Measurements from ENCODE around the gene DIAPH2. TPM values are rescaled to one million over a fixed set of nuclear protein-coding genes. Genes with fewer than 3 reads are reported as not detected.

The DIAPH2 gene
- total and polyA plus RNA-seq, 5 donors: 3.6 to 12.3 (median 10.9) TPM

DNA sequence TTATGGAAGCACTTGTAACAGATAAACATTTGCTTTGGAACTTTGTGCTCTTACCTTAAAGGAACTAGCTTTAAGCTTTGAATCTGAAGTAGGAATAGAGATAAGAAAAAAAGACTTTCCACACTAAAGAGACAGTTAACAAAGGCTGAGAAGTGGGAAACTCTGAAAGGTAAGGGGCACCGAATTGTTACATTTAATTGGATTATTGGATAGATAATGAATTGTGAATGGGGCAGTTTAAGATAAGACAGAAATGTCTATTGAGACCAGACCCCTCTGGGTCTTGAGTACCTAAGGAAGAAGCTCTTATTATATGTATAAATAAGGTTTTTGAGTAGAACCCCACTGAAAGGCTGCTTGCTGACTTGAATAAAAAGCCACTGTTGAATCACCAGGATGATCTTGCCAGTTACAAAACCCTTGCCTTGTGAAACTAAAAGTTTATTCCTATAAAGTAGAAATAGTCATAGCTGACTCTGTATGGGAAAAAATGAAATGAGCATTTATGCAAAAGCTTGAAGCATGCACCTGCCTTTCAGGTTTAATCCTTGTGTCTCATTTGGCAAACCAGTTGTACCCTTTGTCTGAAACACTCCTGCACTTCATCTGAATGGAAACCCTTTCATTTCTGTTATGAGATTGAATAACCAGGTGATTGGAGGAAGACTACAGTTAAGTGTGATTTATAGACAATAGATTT is 622.3 kb downstream of the DIAPH2 start:
- Histone ChIP-seq H3K27me3 (ENCODE audit: control insufficient read depth, insufficient read depth) (no peaks in the 10 kb centered on the region), H3K27ac (ENCODE audit: low read length) (no peak overlapping the region), H3K9me3 (ENCODE audit: control insufficient read depth, low read length) (no peaks in the 10 kb centered on the region), H3K4me1 (ENCODE audit: control insufficient read depth, insufficient read depth, low read length) (no peaks in the 10 kb centered on the region), H3K4me3 (ENCODE audit: low read length) (no peak overlapping the region)
- WGBS: 74% methylated on average over 1 of the region's 1 CpG
- intact Hi-C loops (cut with DNase I): no loop called here
- ATAC-seq (no peak), DNase-seq (no peak)

DNA sequence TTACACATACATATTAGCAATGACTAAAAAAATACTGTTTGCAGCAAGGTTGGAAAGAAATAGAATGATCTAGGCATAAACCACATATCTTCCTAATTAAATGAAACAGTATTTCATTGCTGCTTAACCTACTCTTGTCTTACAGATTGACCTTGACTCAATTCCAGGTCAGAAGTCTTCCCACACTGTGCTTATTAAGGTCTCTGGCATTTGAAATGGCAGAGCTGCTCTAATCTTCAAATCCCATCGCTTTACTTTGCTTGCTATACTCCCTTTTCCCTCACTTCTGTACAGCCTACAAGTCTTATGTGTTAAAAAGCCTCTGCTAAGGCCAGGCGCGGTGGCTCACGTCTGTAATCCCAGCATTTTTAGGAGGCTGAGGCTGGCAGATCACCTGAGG is 623.5 kb downstream of the DIAPH2 start:
- Histone ChIP-seq H3K27me3 (ENCODE audit: control insufficient read depth, insufficient read depth) (no peaks in the 10 kb centered on the region), H3K9me3 (ENCODE audit: control insufficient read depth, low read length) (no peaks in the 10 kb centered on the region), H3K4me1 (ENCODE audit: control insufficient read depth, insufficient read depth, low read length) (no peaks in the 10 kb centered on the region), H3K4me3 (ENCODE audit: low read length) (no peak overlapping the region), H3K27ac (ENCODE audit: low read length) (no peak overlapping the region)
- intact Hi-C loops (cut with DNase I): no loop called here
- DNase-seq: no peak
- no peak for ATAC-seq
- 92% methylated on average over 4 of the region's 4 CpGs for WGBS

DNA sequence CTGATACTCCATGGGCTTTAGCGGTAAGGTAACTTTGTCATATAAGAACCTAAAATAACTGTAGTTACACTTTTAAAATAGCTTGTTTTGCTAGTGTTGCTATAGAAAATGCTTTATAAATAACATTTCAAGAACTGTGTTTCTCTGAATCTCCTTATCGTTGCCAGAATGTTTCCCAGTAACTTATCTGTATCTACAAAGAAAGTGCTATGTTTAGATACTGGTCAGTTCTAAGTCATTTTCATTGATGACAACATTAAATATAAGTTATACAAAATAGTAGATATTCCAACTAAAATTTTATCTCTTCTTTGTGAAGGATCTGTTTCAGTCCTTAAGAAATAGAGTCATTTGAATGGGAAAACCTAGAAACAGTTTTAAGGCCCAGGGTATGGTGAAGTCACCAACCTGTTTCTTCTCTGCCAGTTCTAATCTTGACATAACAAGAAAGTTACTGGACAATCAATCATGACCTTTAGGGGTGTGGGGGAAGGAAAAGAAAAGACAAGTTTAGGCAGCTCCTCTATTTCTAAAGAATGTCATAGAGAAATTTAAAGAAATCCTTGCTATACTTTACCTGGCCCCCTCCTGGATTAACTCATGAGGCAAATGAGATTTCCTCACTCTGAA is 625.0 kb downstream of the DIAPH2 start:
- no peaks in the 10 kb centered on the region for H3K27me3 ChIP-seq (ENCODE audit: control insufficient read depth, insufficient read depth)
- ATAC-seq (no peak), DNase-seq (no peak)
- H3K27ac ChIP-seq (ENCODE audit: low read length): no peak overlapping the region
- no peak overlapping the region for H3K4me3 ChIP-seq (ENCODE audit: low read length)
- WGBS: 46% methylated on average over 2 of the region's 2 CpGs
- no peaks in the 10 kb centered on the region for H3K4me1 ChIP-seq (ENCODE audit: control insufficient read depth, insufficient read depth, low read length)
- no peaks in the 10 kb centered on the region for H3K9me3 ChIP-seq (ENCODE audit: control insufficient read depth, low read length)
- intact Hi-C loops (cut with DNase I): no loop called here

- Histone ChIP-seq H3K27ac (ENCODE audit: low read length) (no peak overlapping the region), H3K4me3 (ENCODE audit: low read length) (no peak overlapping the region), H3K9me3 (ENCODE audit: control insufficient read depth, low read length) (no peaks in the 10 kb centered on the region), H3K4me1 (ENCODE audit: control insufficient read depth, insufficient read depth, low read length) (no peaks in the 10 kb centered on the region), H3K27me3 (ENCODE audit: control insufficient read depth, insufficient read depth) (no peaks in the 10 kb centered on the region)
- ATAC-seq (no peak), DNase-seq (no peak)
- intact Hi-C loops (cut with DNase I): no loop called here
- WGBS: 81% methylated on average over 8 of the region's 8 CpGs
These were observed 625.7 kb downstream of the DIAPH2 start for GRCh38 chrX:97310373-97310772.

GRCh38 chrX:97311066-97311778 is 626.6 kb downstream of the DIAPH2 start:
- no peaks in the 10 kb centered on the region for H3K9me3 ChIP-seq (ENCODE audit: control insufficient read depth, low read length)
- intact Hi-C loops (cut with DNase I): no loop called here
- 70% methylated on average over 4 of the region's 4 CpGs for WGBS
- no peak overlapping the region for H3K27ac ChIP-seq (ENCODE audit: low read length)
- no peak overlapping the region for H3K4me3 ChIP-seq (ENCODE audit: low read length)
- DNase-seq (no peak), ATAC-seq (no peak)
- H3K27me3 ChIP-seq (ENCODE audit: control insufficient read depth, insufficient read depth): no peaks in the 10 kb centered on the region
- H3K4me1 ChIP-seq (ENCODE audit: control insufficient read depth, insufficient read depth, low read length): no peaks in the 10 kb centered on the region

DNA sequence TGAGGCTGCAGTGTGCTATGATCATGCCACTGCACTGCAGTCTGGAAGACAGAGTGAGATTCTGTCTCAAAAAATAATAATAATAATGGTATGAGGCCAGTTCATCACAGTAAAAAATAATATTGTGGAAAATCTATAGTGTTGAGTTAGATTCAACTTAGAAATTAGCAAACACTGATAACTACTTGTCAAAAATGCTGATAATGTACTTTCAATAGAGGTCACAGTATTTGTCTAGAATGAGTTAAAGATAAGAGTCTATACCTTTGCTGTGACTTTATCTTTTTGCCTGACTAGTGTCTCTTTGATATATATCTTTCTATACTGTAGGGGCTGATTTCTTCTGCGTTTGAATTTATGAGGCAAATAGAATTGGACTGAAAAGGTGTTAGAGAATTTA is 629.7 kb downstream of the DIAPH2 start:
- H3K27ac ChIP-seq (ENCODE audit: low read length): no peak overlapping the region
- H3K4me1 ChIP-seq (ENCODE audit: control insufficient read depth, insufficient read depth, low read length): no peaks in the 10 kb centered on the region
- no peaks in the 10 kb centered on the region for H3K9me3 ChIP-seq (ENCODE audit: control insufficient read depth, low read length)
- 58% methylated on average over 1 of the region's 1 CpG for WGBS
- ATAC-seq: no peak
- no peak for DNase-seq
- H3K4me3 ChIP-seq (ENCODE audit: low read length): no peak overlapping the region
- no peaks in the 10 kb centered on the region for H3K27me3 ChIP-seq (ENCODE audit: control insufficient read depth, insufficient read depth)
- intact Hi-C loops (cut with DNase I): no loop called here

- Histone ChIP-seq H3K4me1 (ENCODE audit: control insufficient read depth, insufficient read depth, low read length) (no peaks in the 10 kb centered on the region), H3K27ac (ENCODE audit: low read length) (no peak overlapping the region), H3K4me3 (ENCODE audit: low read length) (no peak overlapping the region), H3K27me3 (ENCODE audit: control insufficient read depth, insufficient read depth) (no peaks in the 10 kb centered on the region), H3K9me3 (ENCODE audit: control insufficient read depth, low read length) (no peaks in the 10 kb centered on the region)
- DNase-seq (no peak), ATAC-seq (no peak)
- WGBS: 95% methylated on average over 7 of the region's 7 CpGs
- intact Hi-C loops (cut with DNase I): no loop called here
These were observed 631.3 kb downstream of the DIAPH2 start for GRCh38 chrX:97315939-97316338.

- no peak for DNase-seq
- Histone ChIP-seq H3K27ac (ENCODE audit: low read length) (no peak overlapping the region), H3K9me3 (ENCODE audit: control insufficient read depth, low read length) (no peaks in the 10 kb centered on the region), H3K4me1 (ENCODE audit: control insufficient read depth, insufficient read depth, low read length) (no peaks in the 10 kb centered on the region), H3K4me3 (ENCODE audit: low read length) (no peak overlapping the region), H3K27me3 (ENCODE audit: control insufficient read depth, insufficient read depth) (no peaks in the 10 kb centered on the region)
- 82% methylated on average over 11 of the region's 11 CpGs for WGBS
- ATAC-seq: no peak
- intact Hi-C loops (cut with DNase I): no loop called here
These were observed 635.7 kb downstream of the DIAPH2 start for GRCh38 chrX:97320305-97320704.

GRCh38 chrX:97322401-97322800 is 637.8 kb downstream of the DIAPH2 start:
- Histone ChIP-seq H3K27ac (ENCODE audit: low read length) (no peak overlapping the region), H3K27me3 (ENCODE audit: control insufficient read depth, insufficient read depth) (no peaks in the 10 kb centered on the region), H3K4me3 (ENCODE audit: low read length) (no peak overlapping the region), H3K9me3 (ENCODE audit: control insufficient read depth, low read length) (no peaks in the 10 kb centered on the region), H3K4me1 (ENCODE audit: control insufficient read depth, insufficient read depth, low read length) (no peaks in the 10 kb centered on the region)
- intact Hi-C loops (cut with DNase I): no loop called here
- ATAC-seq (no peak), DNase-seq (no peak)

- 91% methylated on average over 2 of the region's 2 CpGs for WGBS
- no peak for ATAC-seq
These were observed 641.8 kb downstream of the DIAPH2 start for GRCh38 chrX:97326456-97326855.

DNA sequence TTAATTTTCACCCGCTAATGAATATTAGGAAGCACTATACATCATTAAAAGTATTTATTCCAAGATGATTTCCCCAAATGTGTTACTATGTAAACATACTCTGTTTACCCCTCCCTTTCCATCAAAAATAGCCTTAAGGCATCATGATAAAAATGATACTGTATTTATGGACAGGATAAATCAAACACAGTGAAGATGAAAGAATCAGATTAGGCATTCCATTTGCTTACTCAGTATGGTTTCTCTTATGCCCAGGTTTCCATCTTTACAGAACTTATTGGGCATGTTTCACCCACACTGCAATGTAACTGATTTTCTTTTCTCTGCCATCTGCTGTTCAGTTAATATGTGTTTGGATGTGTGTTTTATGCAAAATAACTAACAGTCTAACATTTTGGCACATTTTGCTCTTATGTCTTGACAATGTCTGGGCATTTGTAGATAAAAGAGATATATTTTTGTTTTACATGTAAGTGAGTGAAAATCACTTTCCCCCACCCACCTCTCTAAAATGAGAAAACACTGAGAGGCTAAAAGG is 644.3 kb downstream of the DIAPH2 start:
- Histone ChIP-seq H3K27me3 (ENCODE audit: control insufficient read depth, insufficient read depth) (no peaks in the 10 kb centered on the region), H3K4me3 (ENCODE audit: low read length) (no peak overlapping the region), H3K27ac (ENCODE audit: low read length) (no peak overlapping the region), H3K9me3 (ENCODE audit: control insufficient read depth, low read length) (no peaks in the 10 kb centered on the region), H3K4me1 (ENCODE audit: control insufficient read depth, insufficient read depth, low read length) (no peaks in the 10 kb centered on the region)
- intact Hi-C loops (cut with DNase I): no loop called here
- WGBS: 93% methylated on average over 1 of the region's 1 CpG
- no peak for DNase-seq
- no peak for ATAC-seq

More at GRCh38 chrX:97326456-97326855, 641.8 kb downstream of the DIAPH2 start:
- Histone ChIP-seq H3K4me3 (ENCODE audit: low read length) (no peak overlapping the region), H3K9me3 (ENCODE audit: control insufficient read depth, low read length) (no peaks in the 10 kb centered on the region), H3K4me1 (ENCODE audit: control insufficient read depth, insufficient read depth, low read length) (no peaks in the 10 kb centered on the region), H3K27ac (ENCODE audit: low read length) (no peak overlapping the region), H3K27me3 (ENCODE audit: control insufficient read depth, insufficient read depth) (no peaks in the 10 kb centered on the region)
- no peak for DNase-seq
- intact Hi-C loops (cut with DNase I): no loop called here
